ENCODE measurements around the gene FFAR1.
"Not testable (repeated sequence)": the region's sequence is repeated elsewhere in the genome, so short reads cannot be mapped to it uniquely, and the experiment has no call there.

The FFAR1 gene

DNA sequence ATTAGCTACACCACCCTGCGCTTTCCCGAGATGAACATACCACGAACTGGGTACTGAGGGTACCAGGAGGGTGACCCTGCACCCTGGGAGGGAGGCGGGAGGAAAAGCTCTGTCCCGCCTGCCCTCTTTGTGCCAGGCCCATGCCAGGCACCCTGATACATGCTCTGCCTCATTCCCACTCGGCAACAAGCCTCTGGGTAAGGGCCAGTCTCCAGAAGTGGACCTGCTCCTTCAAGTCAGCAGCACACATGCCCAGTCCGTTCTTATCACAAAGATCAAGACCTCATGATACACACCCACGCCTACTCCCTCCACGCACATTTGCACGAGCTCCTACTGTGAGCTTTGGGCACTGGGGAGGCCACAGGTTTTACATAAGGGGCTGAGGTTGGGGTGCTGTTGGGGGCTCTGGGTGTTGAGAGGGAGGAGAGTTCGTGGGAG, 2.0 kb upstream of the FFAR1 start:
- no peak for DNase-seq

GRCh38 chr19:35346193-35347052, 1.3 kb upstream of the FFAR1 start:
- DNase-seq, result peak in 2 of 4 experiments; percentile 30 to 52

DNA sequence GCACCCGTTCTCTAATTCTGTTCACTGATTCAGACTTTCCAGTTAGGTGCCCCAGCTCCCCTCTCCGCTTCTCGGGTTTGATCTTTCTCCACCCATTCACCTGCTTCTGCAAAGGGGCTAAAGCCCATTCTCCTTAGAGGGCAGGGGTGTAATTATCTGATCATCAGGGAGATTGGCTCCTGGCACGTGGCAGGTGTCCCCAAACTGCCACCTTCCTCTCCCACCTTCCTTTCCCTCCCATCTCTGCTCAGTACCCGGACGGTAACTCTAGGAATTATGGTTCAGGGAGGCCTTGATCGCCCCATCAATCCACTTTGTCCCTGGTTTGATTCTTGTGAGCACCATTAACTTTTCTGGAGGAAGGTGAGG, 212 bp downstream of the FFAR1 start:
- no peak for DNase-seq

- DNase-seq, result no peak
Measured at GRCh38 chr19:35348911-35349611, 1.4 kb downstream of the FFAR1 start.

DNA sequence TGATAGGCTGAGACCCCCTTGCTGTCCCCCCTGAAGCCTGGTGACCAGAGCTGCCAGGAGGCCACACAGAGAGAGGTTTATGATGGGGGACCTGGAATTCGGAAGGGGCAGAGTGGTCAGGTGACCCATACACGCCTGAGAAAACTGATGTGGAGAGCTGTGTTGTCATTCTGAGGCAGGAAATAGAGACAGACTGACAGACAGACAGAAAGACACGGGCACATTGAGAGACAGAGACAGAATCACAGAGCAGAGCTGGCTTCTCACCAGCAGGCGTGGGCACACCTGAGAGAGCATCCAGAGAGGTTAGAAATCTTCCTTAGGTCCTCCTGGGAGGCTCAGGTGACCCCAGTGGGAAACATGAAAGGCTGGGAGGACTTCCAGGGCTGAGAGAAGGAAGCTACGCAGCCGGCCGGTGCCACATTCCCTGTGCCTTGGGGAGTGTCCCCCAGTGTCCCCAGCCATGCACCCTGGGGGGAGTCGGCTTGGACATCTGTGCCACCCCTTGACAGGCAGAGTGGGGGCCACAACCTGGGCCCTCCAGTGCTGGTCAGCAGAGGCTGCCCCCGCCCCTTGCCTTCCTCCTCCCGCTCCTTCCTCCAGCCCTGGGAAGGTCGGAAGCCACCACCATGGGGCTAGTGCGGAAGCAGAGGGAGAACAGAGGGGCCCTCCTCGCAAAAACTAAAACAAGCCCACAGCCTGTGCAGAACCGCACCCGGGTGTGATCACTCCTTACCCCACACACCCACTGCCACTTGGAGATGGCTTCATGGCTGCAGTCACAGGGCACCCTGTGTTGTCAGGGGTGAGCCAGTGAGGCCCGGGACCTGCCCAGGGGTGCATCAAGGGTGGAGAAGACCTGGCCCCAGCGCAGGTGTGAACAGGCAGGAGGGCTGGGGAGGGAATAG, 2.2 kb downstream of the FFAR1 start:
- no peak for DNase-seq

- DNase-seq, result no peak
Measured at GRCh38 chr19:35350591-35350990, 2.9 kb downstream of the FFAR1 start.

DNA sequence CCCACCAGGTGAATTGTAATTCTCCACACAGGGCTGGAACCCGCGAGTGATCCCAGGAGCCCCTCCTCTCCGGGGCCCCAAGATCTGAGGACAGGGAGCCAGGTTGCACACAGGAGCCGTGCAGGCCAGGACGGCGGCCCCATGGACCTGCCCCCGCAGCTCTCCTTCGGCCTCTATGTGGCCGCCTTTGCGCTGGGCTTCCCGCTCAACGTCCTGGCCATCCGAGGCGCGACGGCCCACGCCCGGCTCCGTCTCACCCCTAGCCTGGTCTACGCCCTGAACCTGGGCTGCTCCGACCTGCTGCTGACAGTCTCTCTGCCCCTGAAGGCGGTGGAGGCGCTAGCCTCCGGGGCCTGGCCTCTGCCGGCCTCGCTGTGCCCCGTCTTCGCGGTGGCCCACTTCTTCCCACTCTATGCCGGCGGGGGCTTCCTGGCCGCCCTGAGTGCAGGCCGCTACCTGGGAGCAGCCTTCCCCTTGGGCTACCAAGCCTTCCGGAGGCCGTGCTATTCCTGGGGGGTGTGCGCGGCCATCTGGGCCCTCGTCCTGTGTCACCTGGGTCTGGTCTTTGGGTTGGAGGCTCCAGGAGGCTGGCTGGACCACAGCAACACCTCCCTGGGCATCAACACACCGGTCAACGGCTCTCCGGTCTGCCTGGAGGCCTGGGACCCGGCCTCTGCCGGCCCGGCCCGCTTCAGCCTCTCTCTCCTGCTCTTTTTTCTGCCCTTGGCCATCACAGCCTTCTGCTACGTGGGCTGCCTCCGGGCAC, 3.9 kb downstream of the FFAR1 start:
- no peak for DNase-seq

DNA sequence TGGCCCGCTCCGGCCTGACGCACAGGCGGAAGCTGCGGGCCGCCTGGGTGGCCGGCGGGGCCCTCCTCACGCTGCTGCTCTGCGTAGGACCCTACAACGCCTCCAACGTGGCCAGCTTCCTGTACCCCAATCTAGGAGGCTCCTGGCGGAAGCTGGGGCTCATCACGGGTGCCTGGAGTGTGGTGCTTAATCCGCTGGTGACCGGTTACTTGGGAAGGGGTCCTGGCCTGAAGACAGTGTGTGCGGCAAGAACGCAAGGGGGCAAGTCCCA, 4.4 kb downstream of the FFAR1 start:
- DNase-seq, result no peak

DNA sequence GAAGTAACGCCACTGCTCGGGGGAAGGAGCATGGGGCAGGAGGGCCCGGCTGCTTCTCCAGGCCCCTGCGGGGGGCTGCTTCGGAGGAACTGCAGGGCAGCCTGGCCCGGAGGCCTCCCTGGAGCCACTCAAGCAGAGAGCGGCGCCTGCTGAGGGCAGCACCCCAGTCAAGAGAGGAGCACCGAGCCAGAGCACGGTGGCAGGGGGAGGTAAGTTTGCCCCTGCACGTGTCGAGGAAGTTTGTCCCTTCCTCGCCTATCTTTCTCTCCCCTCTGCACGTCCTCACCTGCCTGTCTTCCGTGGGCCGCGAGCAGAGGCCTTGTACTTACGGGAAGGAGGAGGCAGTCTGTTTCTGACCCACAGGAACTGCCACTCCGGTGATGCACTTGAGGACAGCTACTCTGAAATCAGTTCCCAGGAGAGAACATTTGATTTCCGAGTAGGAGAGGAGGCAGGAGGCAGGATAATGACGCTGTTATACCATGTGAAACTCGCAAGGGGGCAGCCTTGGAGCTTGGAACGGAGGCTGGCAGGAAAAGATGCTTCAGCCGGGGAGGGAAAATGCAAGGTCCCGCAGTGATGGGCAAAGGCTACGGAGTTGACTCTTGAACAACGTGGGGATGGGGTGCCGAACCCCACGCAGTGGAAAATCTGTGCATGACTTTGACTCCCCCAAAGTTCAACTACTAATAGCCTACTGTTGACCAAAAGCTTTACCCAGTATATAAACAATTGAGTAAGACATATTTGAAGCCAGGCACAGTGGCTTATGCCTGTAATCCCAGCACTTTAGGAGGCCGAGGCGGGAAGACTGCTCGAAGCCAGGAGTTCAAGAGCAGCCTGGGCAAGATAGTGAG, 5.0 kb downstream of the FFAR1 start:
- DNase-seq, result peak in 2 of 4 experiments; percentile 26 to 42

DNA sequence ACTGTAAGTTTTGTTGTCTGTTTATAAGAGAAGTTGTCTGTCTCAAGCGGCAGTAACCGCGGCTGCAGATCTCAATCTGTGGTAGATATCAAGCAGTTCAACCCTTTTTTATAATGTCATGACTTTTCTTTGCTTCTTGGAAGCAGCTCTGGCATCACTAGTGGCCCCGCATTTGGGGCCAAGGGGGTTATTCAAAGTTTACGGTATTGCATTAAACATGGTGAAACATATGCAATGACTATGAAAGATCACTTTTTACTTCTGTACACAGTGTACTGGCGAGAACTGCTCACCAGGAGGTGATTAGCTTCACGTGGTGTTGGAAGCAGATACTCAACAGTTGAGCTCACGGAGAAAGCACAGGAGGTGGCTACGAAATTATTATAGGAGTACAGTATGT, 5.9 kb downstream of the FFAR1 start:
- no peak for DNase-seq

- DNase-seq, result no peak
Measured at GRCh38 chr19:35354898-35355297, 7.2 kb downstream of the FFAR1 start.

GRCh38 chr19:35355791-35356460, 8.2 kb downstream of the FFAR1 start:
- no peak for DNase-seq

DNA sequence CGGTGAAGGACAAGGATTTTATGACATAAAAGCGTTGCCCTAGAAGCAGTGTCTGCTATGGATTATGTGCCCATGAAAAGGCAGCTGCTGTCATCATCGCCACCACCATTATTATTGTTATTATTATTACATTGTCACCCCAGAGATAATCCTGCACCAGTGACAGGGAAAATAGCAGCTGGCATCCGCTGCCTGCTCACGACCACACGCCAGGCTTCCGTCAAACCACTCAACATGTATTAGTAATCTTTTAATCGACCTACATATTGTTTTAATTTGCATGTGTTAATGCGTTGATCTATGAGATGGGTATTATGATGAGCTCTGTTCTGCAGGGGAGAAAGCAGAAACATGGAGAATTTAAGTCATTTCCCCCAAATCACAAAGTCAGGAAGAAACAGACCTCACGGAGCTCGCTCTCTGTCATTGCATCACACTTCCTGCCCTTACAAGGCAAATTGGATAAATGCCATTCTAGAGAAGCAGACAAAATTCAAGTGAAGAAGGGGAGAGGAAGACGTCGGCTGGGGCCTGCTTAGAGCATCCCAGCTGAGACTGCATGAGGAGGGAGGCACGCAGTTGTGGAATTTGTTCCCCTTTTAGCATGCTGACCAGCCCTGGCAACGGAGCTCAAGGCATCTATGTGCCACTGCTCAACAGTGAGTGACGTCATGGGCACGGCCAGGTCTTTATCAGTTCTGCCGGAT, 10.3 kb downstream of the FFAR1 start, which contains the start of gene FFAR3:
TSS of gene FFAR3 (plus strand) at position 594 of the 707 bp plus-strand sequence. CDS start 431 bp downstream, outside the sequence.
- DNase-seq, result no peak

- not testable (repeated sequence) for DNase-seq
Measured at GRCh38 chr19:35358834-35359233, 11.1 kb downstream of the FFAR1 start.

DNA sequence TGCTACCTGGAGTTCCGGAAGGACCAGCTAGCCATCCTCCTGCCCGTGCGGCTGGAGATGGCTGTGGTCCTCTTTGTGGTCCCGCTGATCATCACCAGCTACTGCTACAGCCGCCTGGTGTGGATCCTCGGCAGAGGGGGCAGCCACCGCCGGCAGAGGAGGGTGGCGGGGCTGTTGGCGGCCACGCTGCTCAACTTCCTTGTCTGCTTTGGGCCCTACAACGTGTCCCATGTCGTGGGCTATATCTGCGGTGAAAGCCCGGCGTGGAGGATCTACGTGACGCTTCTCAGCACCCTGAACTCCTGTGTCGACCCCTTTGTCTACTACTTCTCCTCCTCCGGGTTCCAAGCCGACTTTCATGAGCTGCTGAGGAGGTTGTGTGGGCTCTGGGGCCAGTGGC, 11.7 kb downstream of the FFAR1 start:
- not testable (repeated sequence) for DNase-seq

DNA sequence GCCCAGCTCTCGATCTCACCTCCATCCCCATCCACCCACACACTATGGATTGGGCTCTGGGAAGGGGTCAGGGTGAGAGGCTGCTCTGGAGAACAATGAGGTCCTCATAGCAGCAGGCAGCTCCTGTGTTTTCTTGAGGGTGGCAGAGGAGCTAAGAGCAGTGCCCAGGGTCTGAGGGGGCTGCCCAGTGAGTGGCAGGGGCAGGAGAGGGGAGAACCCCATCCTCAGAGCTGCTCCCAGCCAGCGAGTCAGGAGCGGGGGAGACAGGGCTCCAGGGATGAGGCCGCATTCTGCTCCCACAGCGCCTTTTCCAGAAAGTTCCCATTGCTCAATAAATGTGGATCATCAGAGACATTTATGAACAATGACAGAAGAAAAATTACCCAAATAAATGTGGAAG, 12.4 kb downstream of the FFAR1 start:
- not testable (repeated sequence) for DNase-seq

GRCh38 chr19:35360880-35361420, 13.2 kb downstream of the FFAR1 start:
- no peak for DNase-seq

GRCh38 chr19:35362261-35363000, 14.7 kb downstream of the FFAR1 start:
- no peak for DNase-seq

GRCh38 chr19:35363001-35363590, 15.4 kb downstream of the FFAR1 start:
- DNase-seq, result no peak
